NCI-H2227 (cell line): ENCODE data around the gene HTR2C.

ENCODE experiments used
- DNase-seq: peaks from one replicate; lab custom pipeline; 2025; ENCODE audit not compliant: unreplicated experiment; lab: John Stamatoyannopoulos, UW

HTR2C gene

DNA sequence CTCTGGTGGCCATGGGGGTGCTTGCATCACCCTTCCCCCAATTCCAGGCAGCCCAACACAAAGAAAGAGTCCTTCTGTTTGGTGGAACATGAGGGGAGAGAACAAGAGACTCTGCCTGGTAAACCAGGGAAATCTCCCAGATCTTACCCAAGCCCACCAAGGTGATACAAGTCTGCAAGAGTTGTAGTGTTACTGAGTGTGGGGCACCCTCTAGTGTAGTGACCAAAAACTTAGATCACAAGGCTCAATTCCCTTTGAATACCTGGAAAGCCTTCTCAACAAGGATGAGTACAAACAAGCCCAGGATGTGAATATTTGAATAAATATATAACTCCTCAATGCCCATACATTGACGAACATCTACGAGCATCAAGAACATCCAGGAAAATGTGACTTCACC, 368.8 kb downstream of the HTR2C start:
- no peak for DNase-seq
